ENCODE measurements around the gene STX8.
"Not testable (repeated sequence)": the region's sequence is repeated elsewhere in the genome, so short reads cannot be mapped to it uniquely, and the experiment has no call there.

Gene STX8

GRCh38 chr17:9342225-9342624 is 233.4 kb downstream of the STX8 start:
- ChIA-PET CTCF (no interaction called here), POLR2A (ENCODE audit: low non-redundant PET) (no interaction called here)
- H3K27ac ChIP-seq, result no peak overlapping the region
- no peak for TF ChIP-seq CTCF (conservative IDR thresholded peaks at IDR 0.05; ENCODE audit: low read depth)
- DNase-seq (ENCODE audit: low spot score), result no peak

GRCh38 chr17:9339958-9340357 is 235.7 kb downstream of the STX8 start:
- no peak for TF ChIP-seq CTCF (conservative IDR thresholded peaks at IDR 0.05; ENCODE audit: low read depth)

GRCh38 chr17:9339482-9339881 is 236.1 kb downstream of the STX8 start:
- DNase-seq (ENCODE audit: low spot score); POLR2A ChIA-PET (ENCODE audit: low non-redundant PET); CTCF ChIA-PET; H3K27ac ChIP-seq: not testable (repeated sequence)

More at GRCh38 chr17:9339958-9340357, 235.7 kb downstream of the STX8 start:
- no peak for DNase-seq (ENCODE audit: low spot score)
- H3K27ac ChIP-seq, result no peak overlapping the region
- ChIA-PET POLR2A (ENCODE audit: low non-redundant PET) (no interaction called here), CTCF (no interaction called here)

- CTCF ChIA-PET, result no interaction called here
- no peak for TF ChIP-seq CTCF (conservative IDR thresholded peaks at IDR 0.05; ENCODE audit: low read depth)
- POLR2A ChIA-PET (ENCODE audit: low non-redundant PET), result no interaction called here
- no peak for DNase-seq (ENCODE audit: low spot score)
- no peak overlapping the region for H3K27ac ChIP-seq
Measured at GRCh38 chr17:9336817-9337216, 238.8 kb downstream of the STX8 start.

GRCh38 chr17:9334536-9335446 is 240.8 kb downstream of the STX8 start:
- POLR2A ChIA-PET (ENCODE audit: low non-redundant PET), result no interaction called here
- CTCF ChIA-PET, result no interaction called here
- TF ChIP-seq CTCF (conservative IDR thresholded peaks at IDR 0.05; ENCODE audit: low read depth), result no peak
- H3K27ac ChIP-seq, result no peak overlapping the region
- DNase-seq (ENCODE audit: low spot score), result no peak

- ChIA-PET CTCF (interaction anchor here (1.0 kb wide), 1 partner anchor 335 kb away, joined by 3 read pairs; no protein-coding TSS in a partner anchor), POLR2A (ENCODE audit: low non-redundant PET) (no interaction called here)
- no peak for DNase-seq (ENCODE audit: low spot score)
- no peak for TF ChIP-seq CTCF (conservative IDR thresholded peaks at IDR 0.05; ENCODE audit: low read depth)
- no peak overlapping the region for H3K27ac ChIP-seq
Measured at GRCh38 chr17:9332132-9332494, 243.5 kb downstream of the STX8 start.
